A673 (cell line): Measurements from ENCODE around the gene NRG3. TPM values are rescaled to one million over a fixed set of nuclear protein-coding genes. Genes with fewer than 3 reads are reported as not detected.

Experiments
- BruUV-seq: library from RNA; stranded (reverse); fragments of 400-500 nt; replicated peaks from 2 replicates; lab custom pipeline; 2021; lab: Mats Ljungman, UMichigan
- CTCF ChIA-PET: fragments of 300-600 bp; sonication (Branson Sonifier 250); formaldehyde crosslinking; loops from one replicate; lab custom pipeline; 2022; ENCODE audit warnings: antibody characterized with exemption; lab: Charles Lee
- POLR2A ChIA-PET: fragments of 300-600 bp; sonication (Branson Sonifier 250); formaldehyde crosslinking; loops from one replicate; lab custom pipeline; 2022; ENCODE audit warnings: antibody characterized with exemption; ENCODE audit not compliant: low non-redundant PET; lab: Charles Lee
- DNase-seq: peaks from one replicate; pipeline ENCODE4 v3.0.0-alpha.2; 2015; ENCODE audit warnings: low spot score
- H3K27ac ChIP-seq: fragments of 200-600 bp; sonication (generic); 2 replicates; pipeline ENCODE4 v1.5.1; 2016; ENCODE audit warnings: mixed run types, low read depth, mild to moderate bottlenecking, mixed read lengths, antibody characterized with exemption, low read length; ENCODE audit not compliant: poor library complexity, severe bottlenecking
- H3K27me3 ChIP-seq: fragments of 200-600 bp; sonication (generic); replicated peaks from 2 replicates; pipeline ENCODE4 v1.6.1; 2017; ENCODE audit warnings: mixed run types, low read depth, mild to moderate bottlenecking, mixed read lengths, antibody characterized with exemption, low read length; ENCODE audit not compliant: insufficient read depth, poor library complexity
- H3K36me3 ChIP-seq: fragments of 200-600 bp; sonication (generic); 2 replicates; pipeline ENCODE4 v1.6.1; 2016; ENCODE audit warnings: mixed run types, mild to moderate bottlenecking, mixed read lengths, antibody characterized with exemption, low read length; ENCODE audit not compliant: insufficient read depth, poor library complexity, severe bottlenecking
- H3K4me1 ChIP-seq: fragments of 200-600 bp; sonication (generic); 2 replicates; pipeline ENCODE4 v1.6.1; 2017; ENCODE audit warnings: mixed run types, mild to moderate bottlenecking, mixed read lengths, antibody characterized with exemption, low read length; ENCODE audit not compliant: insufficient read depth, poor library complexity, severe bottlenecking
- H3K4me3 ChIP-seq: fragments of 200-600 bp; sonication (generic); 2 replicates; pipeline ENCODE4 v1.5.1; 2016; ENCODE audit warnings: low read depth, mixed run types, mild to moderate bottlenecking, mixed read lengths, low read length; ENCODE audit not compliant: poor library complexity, severe bottlenecking
- H3K9me3 ChIP-seq: fragments of 200-600 bp; sonication (generic); 2 replicates; pipeline ENCODE4 v1.6.1; 2016; ENCODE audit warnings: mixed run types, low read depth, mild to moderate bottlenecking, mixed read lengths, antibody characterized with exemption, low read length; ENCODE audit not compliant: poor library complexity, severe bottlenecking
- EZH2 ChIP-seq: fragments of 200-600 bp; sonication (generic); IDR thresholded peaks from 2 replicates; pipeline ENCODE4 v1.6.1; 2017; ENCODE audit warnings: borderline replicate concordance, low read depth, mild to moderate bottlenecking, mixed read lengths, antibody characterized with exemption, low read length; ENCODE audit not compliant: poor library complexity, severe bottlenecking
- intact Hi-C: fragments of 100-400 bp; cut with micrococcal nuclease; formaldehyde crosslinking; loops from one replicate; pipeline ENCODE4 v1.10.0; 2022; ENCODE audit not compliant: unreplicated experiment
- total RNA-seq: library from RNA; stranded (reverse); gene quantifications from 2 replicates; pipeline ENCODE4 v1.2.3, GENCODE V29; 2021
- TF ChIP-seq, protein P1 (sequence below): fragments of 300-800, 200-600 bp; sonication (generic); conservative IDR thresholded peaks from 2 replicates; pipeline ENCODE4 v1.5.1; 2017; ENCODE audit warnings: low read depth, mild to moderate bottlenecking, antibody characterized with exemption, low read length, moderate library complexity, mixed read lengths

NRG3 gene
- total RNA-seq, 1 experiment from 2014 or later: not detected

GRCh38 chr10:81848514-81848913 lies 26.5 kb upstream of the NRG3 start:
- CTCF ChIA-PET: no interaction called here
- no TSS peak for BruUV-seq
- intact Hi-C loops: no loop called here

GRCh38 chr10:81848931-81849330 lies 26.1 kb upstream of the NRG3 start:
- POLR2A ChIA-PET: no interaction called here
- CTCF ChIA-PET: no interaction called here
- intact Hi-C loops: no loop called here

More at GRCh38 chr10:81848514-81848913, 26.5 kb upstream of the NRG3 start:
- POLR2A ChIA-PET: no interaction called here
- Histone ChIP-seq H3K9me3 (no peaks in the 10 kb centered on the region), H3K4me1 (no peaks in the 10 kb centered on the region), H3K27me3 (no peaks in the 10 kb centered on the region), H3K27ac (no peak overlapping the region), H3K4me3 (no peak overlapping the region), H3K36me3 (no peaks in the 10 kb centered on the region)
- TF ChIP-seq, protein P1, sequence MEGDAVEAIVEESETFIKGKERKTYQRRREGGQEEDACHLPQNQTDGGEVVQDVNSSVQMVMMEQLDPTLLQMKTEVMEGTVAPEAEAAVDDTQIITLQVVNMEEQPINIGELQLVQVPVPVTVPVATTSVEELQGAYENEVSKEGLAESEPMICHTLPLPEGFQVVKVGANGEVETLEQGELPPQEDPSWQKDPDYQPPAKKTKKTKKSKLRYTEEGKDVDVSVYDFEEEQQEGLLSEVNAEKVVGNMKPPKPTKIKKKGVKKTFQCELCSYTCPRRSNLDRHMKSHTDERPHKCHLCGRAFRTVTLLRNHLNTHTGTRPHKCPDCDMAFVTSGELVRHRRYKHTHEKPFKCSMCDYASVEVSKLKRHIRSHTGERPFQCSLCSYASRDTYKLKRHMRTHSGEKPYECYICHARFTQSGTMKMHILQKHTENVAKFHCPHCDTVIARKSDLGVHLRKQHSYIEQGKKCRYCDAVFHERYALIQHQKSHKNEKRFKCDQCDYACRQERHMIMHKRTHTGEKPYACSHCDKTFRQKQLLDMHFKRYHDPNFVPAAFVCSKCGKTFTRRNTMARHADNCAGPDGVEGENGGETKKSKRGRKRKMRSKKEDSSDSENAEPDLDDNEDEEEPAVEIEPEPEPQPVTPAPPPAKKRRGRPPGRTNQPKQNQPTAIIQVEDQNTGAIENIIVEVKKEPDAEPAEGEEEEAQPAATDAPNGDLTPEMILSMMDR: no peak
- TF ChIP-seq EZH2: no peak
- DNase-seq: no peak

GRCh38 chr10:81862596-81862995 lies 12.4 kb upstream of the NRG3 start:
- POLR2A ChIA-PET: no interaction called here

More at GRCh38 chr10:81848931-81849330, 26.1 kb upstream of the NRG3 start:
- Histone ChIP-seq H3K27me3 (no peaks in the 10 kb centered on the region), H3K4me1 (no peaks in the 10 kb centered on the region), H3K27ac (no peak overlapping the region), H3K36me3 (no peaks in the 10 kb centered on the region), H3K4me3 (no peak overlapping the region), H3K9me3 (no peaks in the 10 kb centered on the region)
- TF ChIP-seq, protein P1: no peak
- no peak for TF ChIP-seq EZH2
- BruUV-seq: no TSS peak
- DNase-seq: no peak

More at GRCh38 chr10:81862596-81862995, 12.4 kb upstream of the NRG3 start:
- no TSS peak for BruUV-seq
- intact Hi-C loops: no loop called here
- Histone ChIP-seq H3K27ac (no peak overlapping the region), H3K9me3 (peaks cover 13% of the 10 kb centered on the region), H3K4me3 (no peak overlapping the region), H3K27me3 (no peaks in the 10 kb centered on the region), H3K36me3 (no peaks in the 10 kb centered on the region), H3K4me1 (no peaks in the 10 kb centered on the region)
- no peak for TF ChIP-seq EZH2
- TF ChIP-seq, protein P1: no peak
- DNase-seq: no peak
- CTCF ChIA-PET: no interaction called here
